Measurements from ENCODE around the gene ANAPC5. TPM values are rescaled to one million over a fixed set of nuclear protein-coding genes. Genes with fewer than 3 reads are reported as not detected.

The ANAPC5 gene
- total and polyA plus RNA-seq, 2 donors (not counting 1 experiment from before 2014, with no cell fraction given) = 113 to 149 TPM

DNA sequence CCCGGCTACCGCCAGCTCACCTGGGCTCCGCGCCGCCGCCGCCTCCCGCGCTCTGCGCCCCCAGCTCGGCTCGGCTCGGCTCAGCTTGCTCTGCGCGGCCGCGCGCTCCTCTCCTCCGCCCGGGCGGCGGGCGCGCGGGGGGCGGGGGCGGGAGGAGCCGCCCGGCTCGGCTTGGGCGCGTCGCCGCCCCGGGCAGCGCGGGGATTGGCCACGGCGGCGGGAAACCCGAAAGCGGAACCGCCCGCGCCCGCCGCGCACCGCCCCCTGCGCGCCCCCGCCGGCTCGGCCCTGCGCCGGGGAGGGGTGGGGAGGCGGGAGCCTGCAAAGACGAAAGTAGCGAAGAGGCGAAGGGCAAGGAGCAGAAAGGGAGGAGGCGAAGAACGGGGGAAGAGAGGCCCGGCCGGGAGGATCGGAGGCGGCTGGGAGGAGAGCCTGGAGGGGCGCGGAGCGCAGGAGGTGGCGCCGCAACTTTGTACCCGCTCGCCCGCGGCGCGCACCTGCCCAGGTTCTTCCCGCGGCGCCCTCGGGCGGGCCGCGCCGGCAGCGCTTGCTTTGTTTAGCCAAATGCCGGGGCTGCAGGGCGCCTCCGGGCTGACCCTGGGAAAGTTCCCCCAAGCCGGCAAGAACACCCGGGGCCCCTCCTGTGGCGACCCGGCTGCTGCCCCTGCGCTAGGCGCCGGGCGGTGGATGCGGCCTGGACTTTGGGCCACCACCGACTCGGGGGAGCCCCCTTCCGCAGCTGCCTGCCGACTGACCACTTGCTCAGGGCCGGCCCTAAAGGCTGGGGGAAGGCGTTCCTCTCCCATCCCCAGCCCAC is 55.4 kb downstream of the ANAPC5 start, which contains the start of gene CAMKK2:
Gene CAMKK2 (minus strand): TSS at position 92 of the 817 bp plus-strand sequence. CDS start 22,183 bp downstream, outside the sequence.
- H4K20me1 ChIP-seq (ENCODE audit: control insufficient read depth, extremely low read depth, insufficient read depth, low read length) = no peaks in the 10 kb centered on the region
- peak within 1 kb of the TSS; percentile 93 for H3K4me2 ChIP-seq (ENCODE audit: extremely low read depth, insufficient read depth, low read length)
- H3K27me3 ChIP-seq (ENCODE audit: control insufficient read depth, insufficient read depth, low read length) = no peaks in the 10 kb centered on the region
- peaks cover 1% of the 10 kb centered on the region for H3K36me3 ChIP-seq (ENCODE audit: control insufficient read depth, insufficient read depth, low read length)
- peaks cover 14% of the 10 kb centered on the region for H3K79me2 ChIP-seq (ENCODE audit: control insufficient read depth, insufficient read depth, low read length)
- H3K4me1 ChIP-seq (ENCODE audit: control insufficient read depth, extremely low read depth, insufficient read depth, low read length) = peaks cover 4% of the 10 kb centered on the region
- DNase-seq (ENCODE audit: low read depth in 2 of 2) = peak; percentile 73 to 74
- H3K9ac ChIP-seq (ENCODE audit: insufficient read depth, low read length) = peak within 1 kb of the TSS; percentile 83
- H2AFZ ChIP-seq (ENCODE audit: low read length) = peak within 1 kb of the TSS; percentile 82
- no peak for TF ChIP-seq EZH2 (IDR thresholded peaks at IDR 0.05; ENCODE audit: low read length, missing control alignments)
- TF ChIP-seq, protein P1, sequence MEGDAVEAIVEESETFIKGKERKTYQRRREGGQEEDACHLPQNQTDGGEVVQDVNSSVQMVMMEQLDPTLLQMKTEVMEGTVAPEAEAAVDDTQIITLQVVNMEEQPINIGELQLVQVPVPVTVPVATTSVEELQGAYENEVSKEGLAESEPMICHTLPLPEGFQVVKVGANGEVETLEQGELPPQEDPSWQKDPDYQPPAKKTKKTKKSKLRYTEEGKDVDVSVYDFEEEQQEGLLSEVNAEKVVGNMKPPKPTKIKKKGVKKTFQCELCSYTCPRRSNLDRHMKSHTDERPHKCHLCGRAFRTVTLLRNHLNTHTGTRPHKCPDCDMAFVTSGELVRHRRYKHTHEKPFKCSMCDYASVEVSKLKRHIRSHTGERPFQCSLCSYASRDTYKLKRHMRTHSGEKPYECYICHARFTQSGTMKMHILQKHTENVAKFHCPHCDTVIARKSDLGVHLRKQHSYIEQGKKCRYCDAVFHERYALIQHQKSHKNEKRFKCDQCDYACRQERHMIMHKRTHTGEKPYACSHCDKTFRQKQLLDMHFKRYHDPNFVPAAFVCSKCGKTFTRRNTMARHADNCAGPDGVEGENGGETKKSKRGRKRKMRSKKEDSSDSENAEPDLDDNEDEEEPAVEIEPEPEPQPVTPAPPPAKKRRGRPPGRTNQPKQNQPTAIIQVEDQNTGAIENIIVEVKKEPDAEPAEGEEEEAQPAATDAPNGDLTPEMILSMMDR (conservative IDR thresholded peaks at IDR 0.05 in 1 of 2, IDR thresholded peaks at IDR 0.05 in 1 of 2; ENCODE audit: low read depth in 1 of 2, low read length in 2 of 2) = no peak
- H3K27ac ChIP-seq (ENCODE audit: insufficient read depth, low read length) = peak within 1 kb of the TSS; percentile 77
- H3K4me3 ChIP-seq (replicated peaks in 1 of 4; ENCODE audit: control extremely low read depth in 1 of 4, insufficient read depth in 1 of 4, low read depth in 3 of 4, low read length in 4 of 4) = peak within 1 kb of the TSS; percentile 75 to 90 (median 86)
- no peaks in the 10 kb centered on the region for H3K9me3 ChIP-seq (ENCODE audit: control insufficient read depth, insufficient read depth, low read depth, low read length)

DNA sequence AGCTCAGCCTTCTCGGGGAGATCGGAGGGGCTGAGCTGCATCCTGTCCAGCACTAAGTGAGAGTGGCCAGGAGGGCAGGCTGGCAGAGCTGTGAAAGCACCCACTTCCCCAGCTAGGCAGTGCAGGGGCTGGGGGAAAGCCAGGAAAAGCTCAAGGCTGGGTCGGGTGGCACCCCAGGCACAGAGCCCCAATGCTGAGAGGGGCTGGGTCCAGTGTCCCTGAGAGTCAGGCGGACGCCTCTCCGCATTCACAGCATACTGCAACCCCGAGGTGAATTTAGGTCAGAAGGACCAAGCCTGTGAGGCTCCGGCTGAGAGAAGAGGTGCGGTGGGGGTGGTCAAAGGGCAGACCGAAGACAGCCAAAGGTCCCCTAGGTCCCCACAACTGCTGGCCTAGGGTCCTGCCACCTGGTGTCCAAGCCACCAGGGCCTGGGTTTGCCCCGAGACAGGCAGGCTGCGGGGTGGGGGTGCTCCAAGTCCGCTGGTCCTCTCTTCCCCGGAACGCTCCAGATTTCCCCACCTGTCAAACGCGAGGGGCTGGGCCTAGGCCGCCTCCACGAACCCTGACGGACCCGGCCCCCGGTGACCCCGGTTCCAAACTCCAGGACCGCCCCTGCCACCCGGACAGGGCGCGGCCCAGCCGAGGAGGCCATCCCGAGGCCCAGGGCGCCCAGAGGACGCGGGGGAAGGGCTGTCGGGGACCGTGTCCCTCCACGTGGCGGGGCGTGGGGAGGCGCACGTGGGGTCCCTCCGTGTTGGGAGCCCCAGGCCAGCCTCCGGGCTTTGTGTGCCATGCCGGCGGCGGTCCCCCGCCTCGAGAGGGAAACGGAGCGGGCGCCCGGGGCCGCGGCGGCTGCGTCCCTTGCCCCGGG is 56.2 kb downstream of the ANAPC5 start:
- peak overlapping the region; percentile 77 for H3K27ac ChIP-seq (ENCODE audit: insufficient read depth, low read length)
- TF ChIP-seq, protein P1 (conservative IDR thresholded peaks at IDR 0.05 in 1 of 2, IDR thresholded peaks at IDR 0.05 in 1 of 2; ENCODE audit: low read depth in 1 of 2, low read length in 2 of 2) = no peak
- TF ChIP-seq EZH2 (IDR thresholded peaks at IDR 0.05; ENCODE audit: low read length, missing control alignments) = no peak
- peaks cover 1% of the 10 kb centered on the region for H3K36me3 ChIP-seq (ENCODE audit: control insufficient read depth, insufficient read depth, low read length)
- no peaks in the 10 kb centered on the region for H3K9me3 ChIP-seq (ENCODE audit: control insufficient read depth, insufficient read depth, low read depth, low read length)
- H3K4me3 ChIP-seq (replicated peaks in 1 of 4; ENCODE audit: control extremely low read depth in 1 of 4, insufficient read depth in 1 of 4, low read depth in 3 of 4, low read length in 4 of 4) = peak overlapping the region; percentile 75 to 90 (median 86)
- peak overlapping the region; percentile 83 for H3K9ac ChIP-seq (ENCODE audit: insufficient read depth, low read length)
- peaks cover 4% of the 10 kb centered on the region for H3K4me1 ChIP-seq (ENCODE audit: control insufficient read depth, extremely low read depth, insufficient read depth, low read length)
- H3K4me2 ChIP-seq (ENCODE audit: extremely low read depth, insufficient read depth, low read length) = peak overlapping the region; percentile 93
- DNase-seq (ENCODE audit: low read depth in 2 of 2) = no peak
- no peaks in the 10 kb centered on the region for H3K27me3 ChIP-seq (ENCODE audit: control insufficient read depth, insufficient read depth, low read length)
- H4K20me1 ChIP-seq (ENCODE audit: control insufficient read depth, extremely low read depth, insufficient read depth, low read length) = no peaks in the 10 kb centered on the region
- H2AFZ ChIP-seq (ENCODE audit: low read length) = peak overlapping the region; percentile 35
- H3K79me2 ChIP-seq (ENCODE audit: control insufficient read depth, insufficient read depth, low read length) = peaks cover 14% of the 10 kb centered on the region
